C4-2B (cell line): ENCODE data around the gene CCDC88C.

ENCODE experiments used
- CTCF ChIP-seq: fragments of 450-650 bp; conservative IDR thresholded peaks from 2 replicates; pipeline ENCODE4 v1.5.1; 2017; ENCODE audit warnings: mild to moderate bottlenecking
- ZFX ChIP-seq: fragments of 450-650 bp; IDR thresholded peaks from 2 replicates; pipeline ENCODE4 v1.6.1; 2017

GRCh38 chr14:91394105-91395081, 23.2 kb downstream of the CCDC88C start:
- TF ChIP-seq CTCF, result no peak
- TF ChIP-seq ZFX, result no peak
